ENCODE data around the gene ACIN1.

Gene ACIN1

DNA sequence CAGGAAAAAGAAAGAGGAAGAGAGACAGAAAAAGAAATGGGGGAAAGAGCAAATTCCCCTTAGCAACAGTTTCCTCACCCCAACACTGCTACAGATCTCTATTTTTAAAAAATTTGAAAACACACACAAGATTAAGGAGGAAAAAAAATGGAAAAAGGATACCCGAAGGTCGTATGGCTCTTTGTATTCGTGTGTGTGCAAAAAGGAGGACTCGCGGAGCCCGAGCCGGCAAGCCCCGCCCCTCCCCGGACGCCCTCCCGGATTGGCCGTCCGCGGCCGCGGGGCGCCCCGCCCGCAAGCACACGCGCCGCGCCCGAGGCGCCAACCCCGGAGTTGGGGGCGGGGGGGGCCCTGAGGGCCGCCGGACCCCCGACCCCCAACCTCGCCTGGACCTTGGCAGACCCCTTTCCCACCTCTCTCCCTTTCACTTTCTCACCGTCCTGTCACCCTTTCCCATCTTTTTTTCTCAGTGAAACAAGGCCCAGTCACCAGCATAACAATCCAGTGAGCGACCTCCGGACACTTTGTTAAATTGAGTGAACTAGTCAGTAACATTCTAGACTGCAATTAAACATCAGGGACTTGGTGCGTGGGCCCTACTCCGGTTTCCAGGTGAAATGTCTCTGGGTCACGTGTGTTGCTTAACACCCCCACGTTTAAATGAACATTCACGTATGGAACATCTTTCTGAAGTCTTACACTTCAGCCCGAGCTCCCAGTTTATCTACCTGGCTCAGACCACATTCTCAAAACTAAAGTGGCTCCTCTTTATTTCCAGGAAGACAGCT is 84.8 kb downstream of the ACIN1 start, which contains the start of gene C14orf93:
Gene C14orf93 (minus strand): TSS at position 205 of the 788 bp plus-strand sequence. CDS start 11,120 bp downstream, outside the sequence.
- DNase-seq, result peak; percentile 43 to 79

DNA sequence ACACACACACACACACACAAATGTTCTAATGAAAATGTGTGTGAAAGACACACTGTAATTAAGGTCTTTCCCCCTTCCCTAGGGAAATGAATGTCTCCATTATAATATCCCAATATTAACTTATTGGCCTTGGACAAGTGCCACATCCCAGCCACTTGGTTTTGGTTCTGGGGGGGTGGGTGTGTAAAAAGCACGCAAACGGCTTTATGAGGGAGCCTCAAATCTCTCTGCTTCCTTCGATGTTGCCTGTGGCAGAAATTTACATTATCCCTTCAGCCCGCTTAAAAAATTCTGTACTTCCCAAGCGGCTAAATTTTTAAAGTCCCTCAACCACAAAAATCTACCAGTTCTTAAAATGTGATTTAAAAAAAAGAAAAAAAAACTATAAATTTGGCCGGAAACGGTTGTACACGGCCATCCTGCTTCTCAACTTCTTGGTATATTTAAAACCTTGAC is 85.4 kb downstream of the ACIN1 start:
- DNase-seq, result no peak

DNA sequence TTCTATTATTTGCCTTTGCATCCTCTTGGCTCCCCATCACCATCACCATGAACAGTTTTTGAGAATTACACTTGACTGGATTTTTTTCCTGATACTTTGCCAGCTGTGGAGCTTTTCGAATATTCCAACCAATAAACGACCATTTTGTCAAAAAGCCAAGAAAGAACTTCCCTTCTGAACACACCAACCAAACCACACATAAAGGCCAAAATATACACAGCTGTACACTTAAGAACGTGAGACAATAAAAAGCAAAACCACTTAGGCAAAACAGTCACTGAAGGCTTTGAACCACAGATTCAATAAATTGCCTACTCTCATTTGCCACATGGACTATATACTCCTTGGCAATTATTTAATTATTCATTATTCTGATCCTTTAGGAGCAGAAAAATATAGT is 86.1 kb downstream of the ACIN1 start:
- DNase-seq, result peak; percentile 21 to 71
